NCI-H510A (cell line): ENCODE data around the gene GTPBP1.

ENCODE experiments used
- DNase-seq: peaks from one replicate; lab custom pipeline; 2025; lab: John Stamatoyannopoulos, UW

GTPBP1 gene

GRCh38 chr22:38741166-38741565 is 35.4 kb downstream of the GTPBP1 start:
- DNase-seq: no peak

GRCh38 chr22:38741576-38741975 is 35.8 kb downstream of the GTPBP1 start:
- no peak for DNase-seq

- DNase-seq: no peak
Measured at GRCh38 chr22:38742176-38742942, 36.6 kb downstream of the GTPBP1 start.

GRCh38 chr22:38744981-38745380 is 39.2 kb downstream of the GTPBP1 start:
- no peak for DNase-seq

GRCh38 chr22:38745676-38746460 is 40.1 kb downstream of the GTPBP1 start:
- DNase-seq: peak; percentile 91

- DNase-seq: no peak
Measured at GRCh38 chr22:38748487-38749136, 42.9 kb downstream of the GTPBP1 start.

- no peak for DNase-seq
Measured at GRCh38 chr22:38750104-38750503, 44.4 kb downstream of the GTPBP1 start.

GRCh38 chr22:38750638-38751037 is 44.9 kb downstream of the GTPBP1 start:
- DNase-seq: no peak

GRCh38 chr22:38751066-38751421 is 45.3 kb downstream of the GTPBP1 start:
- no peak for DNase-seq

- DNase-seq: no peak
Measured at GRCh38 chr22:38751422-38752346, 45.9 kb downstream of the GTPBP1 start.

- DNase-seq: peak; percentile 54
Measured at GRCh38 chr22:38753948-38754750, 48.4 kb downstream of the GTPBP1 start.

GRCh38 chr22:38754751-38755154 is 49.0 kb downstream of the GTPBP1 start:
- DNase-seq: no peak

- DNase-seq: no peak
Measured at GRCh38 chr22:38755155-38755910, 49.6 kb downstream of the GTPBP1 start.

GRCh38 chr22:38755911-38756532 is 50.3 kb downstream of the GTPBP1 start, which contains the start of gene SUN2:
SUN2 (minus strand) TSS chr22:38755998; CDS start chr22:38752628, 3,370 bp downstream.
- DNase-seq: no peak

GRCh38 chr22:38756711-38757463 is 51.1 kb downstream of the GTPBP1 start:
- DNase-seq: no peak

- DNase-seq: no peak
Measured at GRCh38 chr22:38757464-38757757, 51.7 kb downstream of the GTPBP1 start.

GRCh38 chr22:38758276-38758945 is 52.7 kb downstream of the GTPBP1 start:
- no peak for DNase-seq

- DNase-seq: no peak
Measured at GRCh38 chr22:38759005-38759404, 53.3 kb downstream of the GTPBP1 start.
